ENCODE measurements around the gene RHBDD2. TPM values are rescaled to one million over a fixed set of nuclear protein-coding genes. Genes with fewer than 3 reads are reported as not detected.

The RHBDD2 gene
- total and polyA plus RNA-seq, 9 of the 15 experiments (the other 6 are each of a cell fraction or from before 2014, with no cell fraction given) = 3.3 to 36.7 (median 17.9) TPM

DNA sequence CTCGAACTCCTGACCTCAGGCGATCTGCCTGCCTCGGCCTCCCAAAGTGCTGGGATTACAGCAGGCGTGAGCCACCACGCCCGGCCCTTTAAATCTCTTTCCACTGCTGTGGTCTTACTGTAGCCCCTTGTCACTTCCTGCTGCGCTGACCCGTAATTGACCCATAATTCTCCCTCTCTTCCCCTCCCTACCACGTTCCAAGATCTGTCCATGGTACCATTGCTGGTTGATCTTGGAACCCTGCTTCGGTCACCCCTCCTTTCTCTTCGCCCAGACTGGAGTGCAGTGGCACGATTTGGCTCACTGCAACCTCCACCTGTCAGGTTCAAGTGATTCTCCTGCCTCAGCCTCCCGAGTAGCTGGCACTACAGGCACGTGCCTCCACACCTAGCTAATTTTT is 42.6 kb downstream of the RHBDD2 start (continued):
- TF ChIP-seq, protein P1, sequence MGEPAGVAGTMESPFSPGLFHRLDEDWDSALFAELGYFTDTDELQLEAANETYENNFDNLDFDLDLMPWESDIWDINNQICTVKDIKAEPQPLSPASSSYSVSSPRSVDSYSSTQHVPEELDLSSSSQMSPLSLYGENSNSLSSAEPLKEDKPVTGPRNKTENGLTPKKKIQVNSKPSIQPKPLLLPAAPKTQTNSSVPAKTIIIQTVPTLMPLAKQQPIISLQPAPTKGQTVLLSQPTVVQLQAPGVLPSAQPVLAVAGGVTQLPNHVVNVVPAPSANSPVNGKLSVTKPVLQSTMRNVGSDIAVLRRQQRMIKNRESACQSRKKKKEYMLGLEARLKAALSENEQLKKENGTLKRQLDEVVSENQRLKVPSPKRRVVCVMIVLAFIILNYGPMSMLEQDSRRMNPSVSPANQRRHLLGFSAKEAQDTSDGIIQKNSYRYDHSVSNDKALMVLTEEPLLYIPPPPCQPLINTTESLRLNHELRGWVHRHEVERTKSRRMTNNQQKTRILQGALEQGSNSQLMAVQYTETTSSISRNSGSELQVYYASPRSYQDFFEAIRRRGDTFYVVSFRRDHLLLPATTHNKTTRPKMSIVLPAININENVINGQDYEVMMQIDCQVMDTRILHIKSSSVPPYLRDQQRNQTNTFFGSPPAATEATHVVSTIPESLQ (CRISPR knock-in tag; IDR thresholded peaks at IDR 0.05) = no peak
- TF ChIP-seq ILK (tag; IDR thresholded peaks at IDR 0.05; ENCODE audit: borderline replicate concordance, low read depth) (no peak), EZH2 (IDR thresholded peaks at IDR 0.05; ENCODE audit: borderline replicate concordance, low read depth, low read length) (no peak), SIRT6 (IDR thresholded peaks at IDR 0.05; ENCODE audit: low read depth, low read length) (no peak), SIN3A (IDR thresholded peaks at IDR 0.05; ENCODE audit: borderline replicate concordance in 2 of 2, control insufficient read depth in 1 of 2, low read depth in 2 of 2, low read length in 2 of 2) (peak in 1 of 2 experiments; percentile 41; a peak in 1 of 4 replicates), POLR2AphosphoS5 (IDR thresholded peaks at IDR 0.05; ENCODE audit: control insufficient read depth, insufficient read depth, low read depth, low read length) (no peak), ASH1L (IDR thresholded peaks at IDR 0.05; ENCODE audit: borderline replicate concordance, low read depth, partially characterized antibody) (no peak), BRCA1 (IDR thresholded peaks at IDR 0.05) (no peak), BRCA1 (CRISPR knock-in tag; IDR thresholded peaks at IDR 0.05) (no peak), JUN (IDR thresholded peaks at IDR 0.05; ENCODE audit: borderline replicate concordance, low read depth, low read length) (no peak), JUN (CRISPR knock-in tag; IDR thresholded peaks at IDR 0.05; ENCODE audit: borderline replicate concordance) (no peak), U2AF2 (optimal IDR thresholded peaks at IDR 0.05; ENCODE audit: low read depth, low read length) (no peak), NONO (IDR thresholded peaks at IDR 0.05; ENCODE audit: low read depth in 2 of 2, low read length in 1 of 2) (no peak), PHF8 (IDR thresholded peaks at IDR 0.05; ENCODE audit: borderline replicate concordance, low read length) (no peak)
- TF ChIP-seq, protein P2, sequence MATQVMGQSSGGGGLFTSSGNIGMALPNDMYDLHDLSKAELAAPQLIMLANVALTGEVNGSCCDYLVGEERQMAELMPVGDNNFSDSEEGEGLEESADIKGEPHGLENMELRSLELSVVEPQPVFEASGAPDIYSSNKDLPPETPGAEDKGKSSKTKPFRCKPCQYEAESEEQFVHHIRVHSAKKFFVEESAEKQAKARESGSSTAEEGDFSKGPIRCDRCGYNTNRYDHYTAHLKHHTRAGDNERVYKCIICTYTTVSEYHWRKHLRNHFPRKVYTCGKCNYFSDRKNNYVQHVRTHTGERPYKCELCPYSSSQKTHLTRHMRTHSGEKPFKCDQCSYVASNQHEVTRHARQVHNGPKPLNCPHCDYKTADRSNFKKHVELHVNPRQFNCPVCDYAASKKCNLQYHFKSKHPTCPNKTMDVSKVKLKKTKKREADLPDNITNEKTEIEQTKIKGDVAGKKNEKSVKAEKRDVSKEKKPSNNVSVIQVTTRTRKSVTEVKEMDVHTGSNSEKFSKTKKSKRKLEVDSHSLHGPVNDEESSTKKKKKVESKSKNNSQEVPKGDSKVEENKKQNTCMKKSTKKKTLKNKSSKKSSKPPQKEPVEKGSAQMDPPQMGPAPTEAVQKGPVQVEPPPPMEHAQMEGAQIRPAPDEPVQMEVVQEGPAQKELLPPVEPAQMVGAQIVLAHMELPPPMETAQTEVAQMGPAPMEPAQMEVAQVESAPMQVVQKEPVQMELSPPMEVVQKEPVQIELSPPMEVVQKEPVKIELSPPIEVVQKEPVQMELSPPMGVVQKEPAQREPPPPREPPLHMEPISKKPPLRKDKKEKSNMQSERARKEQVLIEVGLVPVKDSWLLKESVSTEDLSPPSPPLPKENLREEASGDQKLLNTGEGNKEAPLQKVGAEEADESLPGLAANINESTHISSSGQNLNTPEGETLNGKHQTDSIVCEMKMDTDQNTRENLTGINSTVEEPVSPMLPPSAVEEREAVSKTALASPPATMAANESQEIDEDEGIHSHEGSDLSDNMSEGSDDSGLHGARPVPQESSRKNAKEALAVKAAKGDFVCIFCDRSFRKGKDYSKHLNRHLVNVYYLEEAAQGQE (IDR thresholded peaks at IDR 0.05; ENCODE audit: borderline replicate concordance) = peak; percentile 98
- TF ChIP-seq, protein P2 (CRISPR knock-in tag; IDR thresholded peaks at IDR 0.05; ENCODE audit: low read depth) = peak; percentile 93
- TF ChIP-seq, protein P3, sequence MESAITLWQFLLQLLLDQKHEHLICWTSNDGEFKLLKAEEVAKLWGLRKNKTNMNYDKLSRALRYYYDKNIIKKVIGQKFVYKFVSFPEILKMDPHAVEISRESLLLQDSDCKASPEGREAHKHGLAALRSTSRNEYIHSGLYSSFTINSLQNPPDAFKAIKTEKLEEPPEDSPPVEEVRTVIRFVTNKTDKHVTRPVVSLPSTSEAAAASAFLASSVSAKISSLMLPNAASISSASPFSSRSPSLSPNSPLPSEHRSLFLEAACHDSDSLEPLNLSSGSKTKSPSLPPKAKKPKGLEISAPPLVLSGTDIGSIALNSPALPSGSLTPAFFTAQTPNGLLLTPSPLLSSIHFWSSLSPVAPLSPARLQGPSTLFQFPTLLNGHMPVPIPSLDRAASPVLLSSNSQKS (CRISPR knock-in tag; IDR thresholded peaks at IDR 0.05) = no peak

Data from K562 (cell line).